Measurements from ENCODE around the gene COQ4.

Gene COQ4

GRCh38 chr9:128374221-128374675, 51.6 kb downstream of the COQ4 start:
- H3K4me3 ChIP-seq = no peak overlapping the region
- no peak for DNase-seq (ENCODE audit: low spot score)
- H3K27ac ChIP-seq = no peak overlapping the region

GRCh38 chr9:128375865-128376264, 53.2 kb downstream of the COQ4 start:
- no peak for TF ChIP-seq CTCF (IDR thresholded peaks at IDR 0.05)
- no peak overlapping the region for H3K27ac ChIP-seq
- H3K4me3 ChIP-seq = no peak overlapping the region
- DNase-seq (ENCODE audit: low spot score) = no peak

More at GRCh38 chr9:128374221-128374675, 51.6 kb downstream of the COQ4 start:
- no peak for TF ChIP-seq CTCF (IDR thresholded peaks at IDR 0.05)

GRCh38 chr9:128382261-128382660, 59.6 kb downstream of the COQ4 start:
- Histone ChIP-seq H3K27ac (no peak overlapping the region), H3K4me3 (no peak overlapping the region)
- no peak for DNase-seq (ENCODE audit: low spot score)
- TF ChIP-seq CTCF (IDR thresholded peaks at IDR 0.05) = no peak

- DNase-seq (ENCODE audit: low spot score) = no peak
- H3K4me3 ChIP-seq = no peak overlapping the region
- no peak for TF ChIP-seq CTCF (IDR thresholded peaks at IDR 0.05)
- no peak overlapping the region for H3K27ac ChIP-seq
These were observed 60.5 kb downstream of the COQ4 start for GRCh38 chr9:128383007-128383753.
